ENCODE data around the gene ABCC5.
A peak's percentile ranks its signal among the peaks of the same experiment; 100 is the strongest.

The ABCC5 gene

DNA sequence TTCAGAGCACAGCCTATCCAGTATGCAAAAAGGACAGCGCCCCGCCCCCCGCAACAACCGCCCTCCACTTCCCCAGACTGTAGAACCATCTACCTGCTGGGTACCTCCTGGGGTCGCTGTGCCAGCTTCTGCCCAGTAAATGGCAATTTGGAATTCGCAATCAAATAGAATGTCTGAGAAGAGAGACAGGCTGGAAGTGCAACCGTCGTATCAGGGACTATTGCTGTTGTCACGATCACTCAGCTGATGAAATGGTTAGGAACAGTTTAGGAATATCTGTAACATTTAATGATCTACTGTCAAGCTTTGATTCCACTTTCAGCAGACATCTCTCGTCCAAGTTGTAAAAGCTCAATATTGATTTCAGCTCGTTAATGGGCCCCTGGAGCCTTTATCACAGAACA lies 119.7 kb downstream of the ABCC5 start:
- H3K4me3 ChIP-seq (ENCODE audit: control insufficient read depth, low read depth, low read length) = no peak overlapping the region
- TF ChIP-seq, protein P1, sequence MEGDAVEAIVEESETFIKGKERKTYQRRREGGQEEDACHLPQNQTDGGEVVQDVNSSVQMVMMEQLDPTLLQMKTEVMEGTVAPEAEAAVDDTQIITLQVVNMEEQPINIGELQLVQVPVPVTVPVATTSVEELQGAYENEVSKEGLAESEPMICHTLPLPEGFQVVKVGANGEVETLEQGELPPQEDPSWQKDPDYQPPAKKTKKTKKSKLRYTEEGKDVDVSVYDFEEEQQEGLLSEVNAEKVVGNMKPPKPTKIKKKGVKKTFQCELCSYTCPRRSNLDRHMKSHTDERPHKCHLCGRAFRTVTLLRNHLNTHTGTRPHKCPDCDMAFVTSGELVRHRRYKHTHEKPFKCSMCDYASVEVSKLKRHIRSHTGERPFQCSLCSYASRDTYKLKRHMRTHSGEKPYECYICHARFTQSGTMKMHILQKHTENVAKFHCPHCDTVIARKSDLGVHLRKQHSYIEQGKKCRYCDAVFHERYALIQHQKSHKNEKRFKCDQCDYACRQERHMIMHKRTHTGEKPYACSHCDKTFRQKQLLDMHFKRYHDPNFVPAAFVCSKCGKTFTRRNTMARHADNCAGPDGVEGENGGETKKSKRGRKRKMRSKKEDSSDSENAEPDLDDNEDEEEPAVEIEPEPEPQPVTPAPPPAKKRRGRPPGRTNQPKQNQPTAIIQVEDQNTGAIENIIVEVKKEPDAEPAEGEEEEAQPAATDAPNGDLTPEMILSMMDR (IDR thresholded peaks at IDR 0.05; ENCODE audit: control insufficient read depth, insufficient read depth, low read depth, low read length, missing control alignments) = no peak
- DNase-seq (ENCODE audit: low read depth) = no peak

DNA sequence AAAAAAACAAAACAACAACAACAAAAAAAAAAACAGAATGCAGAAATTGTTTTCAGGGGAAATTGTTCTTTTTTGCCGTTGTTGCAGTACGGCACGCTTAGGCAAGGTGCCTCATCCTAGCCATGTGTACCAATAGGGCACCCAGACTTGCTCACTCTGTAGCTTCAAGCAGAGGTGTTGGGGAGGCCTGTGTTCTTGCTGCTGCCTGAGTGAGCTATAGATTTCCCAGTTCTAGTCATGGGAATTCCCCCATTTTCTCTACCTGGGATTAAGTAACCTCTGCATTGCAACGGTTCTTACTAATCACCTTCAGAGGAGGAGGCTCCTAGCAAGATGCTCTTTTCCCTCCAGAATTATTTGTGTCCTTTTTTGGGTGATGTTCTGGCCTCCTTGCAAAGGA lies 120.1 kb downstream of the ABCC5 start:
- H3K4me3 ChIP-seq (ENCODE audit: control insufficient read depth, low read depth, low read length) = no peak overlapping the region
- DNase-seq (ENCODE audit: low read depth) = no peak
- TF ChIP-seq, protein P1 (IDR thresholded peaks at IDR 0.05; ENCODE audit: control insufficient read depth, insufficient read depth, low read depth, low read length, missing control alignments) = no peak

DNA sequence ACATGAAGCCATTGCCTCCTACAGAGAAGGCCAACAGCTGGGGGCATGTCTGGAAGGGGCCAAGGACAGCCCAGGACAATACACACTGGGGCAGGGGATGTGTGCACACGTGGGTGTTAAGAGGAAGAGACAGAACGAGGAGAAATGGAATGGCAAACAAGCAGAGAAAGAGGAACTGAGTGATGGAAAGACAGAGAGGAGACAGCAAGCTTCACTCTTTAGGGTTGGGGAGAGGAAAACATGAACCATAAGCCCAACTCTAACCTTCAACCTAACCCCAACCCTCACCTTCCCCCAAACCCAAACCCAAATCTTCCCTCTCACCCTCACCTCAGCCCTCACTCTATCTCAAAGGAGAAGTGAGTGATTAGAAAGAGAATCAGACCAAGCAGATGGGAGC lies 121.1 kb downstream of the ABCC5 start:
- TF ChIP-seq, protein P1 (IDR thresholded peaks at IDR 0.05; ENCODE audit: control insufficient read depth, insufficient read depth, low read depth, low read length, missing control alignments) = no peak
- DNase-seq (ENCODE audit: low read depth) = no peak
- no peak overlapping the region for H3K4me3 ChIP-seq (ENCODE audit: control insufficient read depth, low read depth, low read length)

DNA sequence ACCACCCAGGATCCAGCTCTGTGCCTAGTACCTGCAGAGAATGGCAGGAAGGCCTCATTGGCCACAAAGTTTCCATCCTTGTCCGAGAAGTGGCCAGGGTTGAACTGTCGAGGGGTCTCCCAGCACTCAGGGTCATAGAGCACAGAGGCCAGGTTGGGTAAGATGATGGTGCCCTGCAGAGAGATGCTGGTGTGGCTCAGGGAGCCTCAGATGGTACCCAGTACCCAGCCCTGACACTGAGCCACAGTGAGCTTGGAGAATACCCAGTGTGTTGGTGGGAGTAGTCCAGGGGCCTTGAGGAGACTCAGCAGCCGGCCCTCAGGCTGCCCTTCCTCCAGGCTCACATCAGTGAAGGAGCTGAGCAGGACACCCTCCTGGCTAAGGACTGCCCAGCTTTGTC lies 121.5 kb downstream of the ABCC5 start:
- no peak for DNase-seq (ENCODE audit: low read depth)
- TF ChIP-seq, protein P1 (IDR thresholded peaks at IDR 0.05; ENCODE audit: control insufficient read depth, insufficient read depth, low read depth, low read length, missing control alignments) = no peak
- no peak overlapping the region for H3K4me3 ChIP-seq (ENCODE audit: control insufficient read depth, low read depth, low read length)

DNA sequence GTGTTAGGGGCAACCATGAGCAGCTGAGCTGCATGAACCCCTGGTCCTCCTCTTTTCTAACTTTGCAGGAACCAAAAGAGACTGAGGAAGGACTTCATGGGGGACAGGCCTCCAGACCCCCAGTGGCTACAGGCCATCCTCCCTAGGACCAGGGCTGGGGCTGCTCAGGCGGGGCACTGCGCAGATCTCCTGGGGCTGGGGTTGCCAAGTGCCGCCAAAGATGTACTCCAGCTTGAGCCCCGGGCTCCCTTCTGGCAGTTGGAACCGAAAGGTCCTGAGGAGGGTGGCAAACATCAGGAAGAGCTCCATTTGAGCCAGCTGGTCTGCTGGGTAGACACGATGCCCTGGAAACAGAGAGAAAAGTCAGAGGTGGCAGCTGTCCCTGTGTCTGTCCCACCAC lies 121.9 kb downstream of the ABCC5 start:
- TF ChIP-seq, protein P1 (IDR thresholded peaks at IDR 0.05; ENCODE audit: control insufficient read depth, insufficient read depth, low read depth, low read length, missing control alignments) = no peak
- H3K4me3 ChIP-seq (ENCODE audit: control insufficient read depth, low read depth, low read length) = no peak overlapping the region
- DNase-seq (ENCODE audit: low read depth) = no peak

DNA sequence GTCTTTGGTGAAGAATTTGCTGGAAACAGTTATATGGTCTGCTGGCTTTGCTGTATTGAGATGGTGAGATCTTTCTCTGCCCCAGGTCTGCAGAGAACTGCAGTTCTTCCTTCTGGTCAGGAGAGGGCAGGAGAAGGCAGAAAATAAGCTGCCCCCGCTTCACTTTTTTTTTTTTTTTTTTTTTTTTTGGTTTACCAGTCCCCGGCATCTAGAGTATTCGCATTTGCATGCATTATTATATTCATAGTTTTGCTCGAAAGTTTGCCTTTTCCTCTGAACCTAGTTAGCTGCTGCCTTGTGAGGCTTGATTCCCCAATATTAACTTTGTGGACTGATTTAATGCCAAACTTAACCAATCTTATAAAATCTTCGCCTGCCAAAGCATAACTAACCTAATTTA lies 122.4 kb downstream of the ABCC5 start:
- peak; percentile 14 for DNase-seq (ENCODE audit: low read depth)
- TF ChIP-seq, protein P1 (IDR thresholded peaks at IDR 0.05; ENCODE audit: control insufficient read depth, insufficient read depth, low read depth, low read length, missing control alignments) = peak; percentile 84
- H3K4me3 ChIP-seq (ENCODE audit: control insufficient read depth, low read depth, low read length) = no peak overlapping the region

DNA sequence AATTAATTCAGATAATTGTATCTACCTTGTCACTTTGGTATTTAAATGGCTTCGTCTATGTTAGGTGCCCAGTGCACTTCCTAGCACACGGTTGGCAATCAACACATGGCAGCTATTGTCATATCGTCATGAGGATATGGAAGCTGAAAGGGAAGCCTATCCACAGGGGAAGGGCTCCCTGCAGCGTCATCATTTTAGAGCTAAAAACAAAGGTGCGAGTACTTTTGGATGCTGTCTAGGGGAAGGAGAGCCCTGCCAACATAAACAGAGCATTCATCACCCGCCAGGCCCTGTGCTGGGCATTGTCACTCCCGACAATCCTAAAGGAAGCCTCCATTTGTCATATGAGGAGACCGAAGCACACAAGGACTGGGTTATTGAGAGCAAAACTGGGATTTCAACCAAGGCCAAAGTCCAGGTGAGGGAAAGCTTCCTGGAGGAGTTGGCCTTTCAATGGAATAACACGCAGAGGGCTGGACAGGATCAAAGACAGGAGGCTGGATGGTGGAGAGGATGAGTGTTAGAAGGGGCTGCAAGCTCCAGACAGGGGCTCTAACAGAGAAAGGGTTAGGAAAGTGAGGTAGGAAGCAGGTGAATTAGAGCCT lies 125.0 kb downstream of the ABCC5 start:
- TF ChIP-seq, protein P1 (IDR thresholded peaks at IDR 0.05; ENCODE audit: control insufficient read depth, insufficient read depth, low read depth, low read length, missing control alignments) = no peak
- DNase-seq (ENCODE audit: low read depth) = no peak
- H3K4me3 ChIP-seq (ENCODE audit: control insufficient read depth, low read depth, low read length) = no peak overlapping the region
